BLaER1 treated with 17β-estradiol and CSF1 and Interleukin-3, amounts not matched to agents 10 nM and 100 nM (cell line): ENCODE results near the gene CP.

ENCODE experiments used
- H3K27ac ChIP-seq, 11 experiments: shearing (Covaris generic); formaldehyde crosslinking; 2 replicates each; pipeline ENCODE4 v1.8.1; 2022
- H3K27me3 ChIP-seq, 11 experiments: shearing (Covaris generic); formaldehyde crosslinking; 2 replicates each; pipeline ENCODE4 v1.8.1; 2022
- H3K36me3 ChIP-seq, 11 experiments: shearing (Covaris generic); formaldehyde crosslinking; 2 replicates each; pipeline ENCODE4 v1.8.1; 2022
- H3K4me1 ChIP-seq, 10 experiments: shearing (Covaris generic); formaldehyde crosslinking; 2 replicates each; pipeline ENCODE4 v1.8.1; 2022
- H3K4me2 ChIP-seq, 11 experiments: shearing (Covaris generic); formaldehyde crosslinking; 2 replicates each; pipeline ENCODE4 v1.8.1; 2022
- H3K4me3 ChIP-seq, 10 experiments: shearing (Covaris generic); formaldehyde crosslinking; 2 replicates each; pipeline ENCODE4 v1.8.1; 2022
- H3K9ac ChIP-seq, 11 experiments: shearing (Covaris generic); formaldehyde crosslinking; 2 replicates each; pipeline ENCODE4 v1.8.1; 2022
- H3K9me3 ChIP-seq, 11 experiments: shearing (Covaris generic); formaldehyde crosslinking; replicated peaks in 1 of 11; 2 replicates each; pipeline ENCODE4 v1.8.1; 2022
- H4K20me1 ChIP-seq, 11 experiments: shearing (Covaris generic); formaldehyde crosslinking; 2 replicates each; pipeline ENCODE4 v1.8.1; 2022
- Cebpa-rat ChIP-seq, 11 experiments: shearing (Covaris generic); IDR thresholded peaks; 2 replicates each; pipeline ENCODE4 v1.8.1; 2022

Gene CP

GRCh38 chr3:149129326-149130205 lies 92.1 kb downstream of the CP start, which contains the start of gene HPS3:
Gene HPS3, plus strand, starts transcription at chr3:149129638. Its CDS starts 86 bp downstream, at chr3:149129724.
- Histone ChIP-seq H3K4me2 (peak within 1 kb of the TSS; percentile 72 to 93 (median 87)), H3K4me1 (peaks cover 23 to 35% (median 27%) of the 10 kb centered on the region in 10 experiments), H3K9ac (peak within 1 kb of the TSS; percentile 78 to 87 (median 83)), H3K36me3 (peaks cover 0 to 23% (median 6%) of the 10 kb centered on the region in 11 experiments; a peak in 9 of 22 replicates), H3K4me3 (peak within 1 kb of the TSS; percentile 84 to 97 (median 88)), H4K20me1 (peaks cover 0 to 30% (median 0%) of the 10 kb centered on the region in 11 experiments; a peak in 4 of 22 replicates), H3K27ac (peak within 1 kb of the TSS; percentile 64 to 87 (median 77)), H3K9me3 (peaks cover 0 to 12% (median 0%) of the 10 kb centered on the region in 11 experiments; a peak in 4 of 22 replicates), H3K27me3 (no peaks in the 10 kb centered on the region)
- no peak for TF ChIP-seq Cebpa-rat (IDR thresholded peaks at IDR 0.05)

DNA sequence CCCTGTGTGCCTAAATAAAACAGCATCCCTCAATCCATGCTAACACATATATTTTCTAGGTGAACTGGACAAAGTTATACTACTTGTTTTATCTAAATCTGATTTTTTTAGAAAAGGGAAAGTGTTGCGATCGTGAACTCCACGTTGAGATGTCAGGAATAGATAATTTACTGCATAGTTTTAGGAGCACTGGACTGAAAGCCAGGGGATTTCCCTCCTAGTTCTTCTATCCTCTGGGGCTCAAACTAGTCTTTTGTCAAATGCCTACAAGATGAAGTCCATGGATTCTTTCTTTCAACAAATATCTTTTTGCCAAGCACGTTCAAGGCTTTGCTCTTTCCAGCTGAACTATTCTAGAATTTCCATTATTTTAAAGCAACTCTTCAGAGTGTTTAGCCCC lies 92.8 kb downstream of the CP start:
- peaks cover 0 to 16% (median 5%) of the 10 kb centered on the region in 11 experiments; a peak in 9 of 22 replicates for H3K36me3 ChIP-seq
- H4K20me1 ChIP-seq, result peaks cover 0 to 27% (median 0%) of the 10 kb centered on the region in 11 experiments; a peak in 3 of 22 replicates
- H3K4me2 ChIP-seq, result peak overlapping the region; percentile 72 to 93 (median 87)
- H3K9ac ChIP-seq, result peak overlapping the region; percentile 78 to 87 (median 83); a peak in 21 of 22 replicates
- peaks cover 23 to 35% (median 27%) of the 10 kb centered on the region in 10 experiments for H3K4me1 ChIP-seq
- no peak for TF ChIP-seq Cebpa-rat (IDR thresholded peaks at IDR 0.05)
- peak overlapping the region; percentile 84 to 97 (median 88) for H3K4me3 ChIP-seq
- peak overlapping the region in 10 of 11 experiments; percentile 69 to 87 (median 77); a peak in 12 of 22 replicates for H3K27ac ChIP-seq
- no peaks in the 10 kb centered on the region for H3K27me3 ChIP-seq
- peaks cover 0 to 12% (median 0%) of the 10 kb centered on the region in 11 experiments; a peak in 4 of 22 replicates for H3K9me3 ChIP-seq

- H3K4me2 ChIP-seq, result peak overlapping the region in 2 of 11 experiments; percentile 27 to 47; a peak in 4 of 22 replicates
- H4K20me1 ChIP-seq, result no peaks in the 10 kb centered on the region
- TF ChIP-seq Cebpa-rat (IDR thresholded peaks at IDR 0.05), result no peak
- no peak overlapping the region for H3K27ac ChIP-seq
- H3K9ac ChIP-seq, result no peak overlapping the region
- peaks cover 0 to 8% (median 0%) of the 10 kb centered on the region in 10 experiments; a peak in 5 of 20 replicates for H3K4me1 ChIP-seq
- H3K4me3 ChIP-seq, result no peak overlapping the region
- H3K27me3 ChIP-seq, result no peaks in the 10 kb centered on the region
- no peaks in the 10 kb centered on the region for H3K9me3 ChIP-seq
- H3K36me3 ChIP-seq, result no peaks in the 10 kb centered on the region
Measured at GRCh38 chr3:149122721-149123578, 98.7 kb downstream of the CP start.
